Stimulated activated naive B cell treated with anti-CD40 and anti-IgM and Interleukin-4, amounts not matched to agents 10 μg/mL and 1 μg/mL and 100 μg/mL, for 72 hours (primary cell): ENCODE measurements around the gene BCAS4.
A peak's percentile ranks its signal among the peaks of the same experiment; 100 is the strongest.
"Not testable (repeated sequence)": the region's sequence is repeated elsewhere in the genome, so short reads cannot be mapped to it uniquely, and the experiment has no call there.

ENCODE experiments used
- ATAC-seq, 2 donors: fragments of 150-1000 bp; cut with Tn5 transposase; replicated peaks; 2 replicates each; pipeline ENCODE4 v1.10.0; 2021; ENCODE audit warnings: moderate library complexity in 1 of 2
- DNase-seq: peaks from one replicate; pipeline ENCODE4 v3.0.0; 2021
- H3K27ac Mint-ChIP-seq: one replicate; pipeline ENCODE4 v1.8.0; 2022; ENCODE audit warnings: mild to moderate bottlenecking, mixed read lengths
- H3K27me3 Mint-ChIP-seq, 2 donors: one replicate each; pipeline ENCODE4 v1.8.0; 2022; ENCODE audit warnings: mixed read lengths in 2 of 2
- H3K36me3 Mint-ChIP-seq, 2 donors: one replicate each; pipeline ENCODE4 v1.8.0; 2022; ENCODE audit warnings: mixed read lengths in 2 of 2, mild to moderate bottlenecking in 1 of 2
- H3K4me1 Mint-ChIP-seq, 2 donors: one replicate each; pipeline ENCODE4 v1.8.0; 2022; ENCODE audit warnings: mixed read lengths in 2 of 2, mild to moderate bottlenecking in 1 of 2
- H3K4me3 Mint-ChIP-seq, 2 donors: one replicate each; pipeline ENCODE4 v1.8.0; 2022; ENCODE audit warnings: mild to moderate bottlenecking in 2 of 2, mixed read lengths in 2 of 2, moderate library complexity in 1 of 2
- H3K9me3 Mint-ChIP-seq, 2 donors: one replicate each; pipeline ENCODE4 v1.8.0; 2022; ENCODE audit warnings: mixed read lengths in 2 of 2, mild to moderate bottlenecking in 1 of 2

BCAS4 gene

DNA sequence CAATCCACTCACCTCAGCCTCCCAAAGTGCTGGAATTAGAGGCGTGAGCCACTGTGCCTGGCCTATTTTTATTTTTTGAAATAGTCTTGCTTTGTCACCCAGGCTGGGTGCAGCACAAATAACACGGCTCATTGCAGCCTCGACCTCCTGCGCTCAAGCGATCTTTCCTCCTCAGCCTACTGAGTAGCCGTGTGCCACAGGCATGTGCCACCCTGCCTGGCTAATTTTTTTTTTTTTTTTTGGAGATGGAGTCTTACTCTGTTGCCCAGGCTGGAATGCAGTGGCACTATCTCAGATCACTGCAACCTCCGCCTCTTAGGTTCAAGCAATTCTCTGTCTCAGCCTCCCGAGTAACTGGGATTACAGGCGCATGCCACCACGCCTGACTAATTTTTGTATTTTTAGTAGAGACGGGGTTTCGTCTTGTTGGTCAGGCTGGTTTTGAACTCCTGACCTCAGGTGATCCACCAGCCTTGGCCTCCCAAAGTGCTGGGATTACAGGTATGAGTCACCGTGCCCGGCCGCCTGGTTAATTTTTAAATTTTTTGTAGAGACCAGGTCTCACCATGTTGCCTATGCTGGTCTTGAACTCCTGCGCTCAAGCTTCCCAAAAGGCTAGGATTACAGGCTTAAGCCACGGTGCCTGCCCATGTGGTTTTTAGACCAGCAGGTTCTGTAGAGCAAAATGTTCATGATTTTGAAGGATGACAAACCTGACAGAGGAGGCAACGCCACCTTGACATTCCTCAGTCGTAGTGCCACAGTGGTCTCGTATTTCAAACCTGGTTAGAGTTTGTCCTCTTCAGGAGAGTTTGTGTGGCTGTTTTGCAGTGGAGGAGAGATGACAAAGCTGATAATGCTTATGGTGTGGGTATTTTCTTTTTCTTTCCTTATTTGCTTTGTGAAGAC is 31.1 kb upstream of the BCAS4 start:
- not testable (repeated sequence) for H3K36me3 Mint-ChIP-seq

DNA sequence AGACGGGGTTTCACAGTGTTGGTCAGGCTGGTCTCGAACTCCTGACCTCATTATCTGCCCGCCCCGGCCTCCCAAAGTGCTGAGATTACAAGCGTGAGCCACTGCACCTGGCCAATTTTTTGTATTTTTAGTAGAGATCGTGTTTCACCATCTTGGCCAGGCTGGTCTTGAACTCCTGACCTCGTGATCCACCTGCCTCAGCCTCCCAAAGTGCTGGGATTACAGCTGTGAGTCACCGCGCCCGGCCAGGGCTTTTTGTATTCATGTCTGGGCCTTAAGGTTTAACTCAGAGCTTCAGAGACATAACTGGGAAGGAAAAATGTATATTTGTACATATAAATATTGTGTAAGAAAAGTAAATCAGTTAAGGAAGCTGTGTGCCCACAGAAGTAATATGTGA is 29.6 kb upstream of the BCAS4 start:
- not testable (repeated sequence) for H3K9me3 Mint-ChIP-seq, ATAC-seq, H3K4me3 Mint-ChIP-seq, H3K27ac Mint-ChIP-seq, DNase-seq, H3K4me1 Mint-ChIP-seq, H3K36me3 Mint-ChIP-seq
- peaks cover 4 to 22% of the 10 kb centered on the region in 2 donors for H3K27me3 Mint-ChIP-seq

More for the DNA sequence above, 31.1 kb upstream of the BCAS4 start:
- not testable (repeated sequence) for H3K27ac Mint-ChIP-seq, H3K9me3 Mint-ChIP-seq, H3K4me3 Mint-ChIP-seq, H3K4me1 Mint-ChIP-seq, ATAC-seq, DNase-seq
- peaks cover 4 to 22% of the 10 kb centered on the region in 2 donors for H3K27me3 Mint-ChIP-seq

DNA sequence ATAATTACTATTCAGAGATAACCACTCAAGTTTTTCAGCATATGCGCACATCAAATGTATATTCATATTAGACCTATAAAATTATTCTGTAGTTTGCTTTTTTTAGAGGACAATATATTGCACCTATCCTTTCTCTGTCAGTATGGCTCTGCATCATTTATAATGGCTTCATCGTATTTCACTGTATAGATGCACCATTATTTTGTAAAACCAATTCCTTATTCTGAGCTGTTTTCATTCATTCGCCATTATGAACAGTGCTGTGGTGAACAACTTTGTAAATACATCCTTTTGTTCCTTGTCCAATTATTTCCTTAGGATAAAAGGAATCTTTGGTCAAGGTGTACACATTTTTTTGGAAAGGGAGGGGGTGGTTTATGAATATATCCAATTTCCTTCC is 29.2 kb upstream of the BCAS4 start:
- DNase-seq = no peak
- Mint-ChIP-seq H3K27me3 (peaks cover 4 to 22% of the 10 kb centered on the region in 2 donors), H3K27ac (no peak overlapping the region), H3K36me3 (no peaks in the 10 kb centered on the region), H3K9me3 (no peaks in the 10 kb centered on the region), H3K4me3 (no peak overlapping the region), H3K4me1 (no peaks in the 10 kb centered on the region)
- ATAC-seq = no peak

DNA sequence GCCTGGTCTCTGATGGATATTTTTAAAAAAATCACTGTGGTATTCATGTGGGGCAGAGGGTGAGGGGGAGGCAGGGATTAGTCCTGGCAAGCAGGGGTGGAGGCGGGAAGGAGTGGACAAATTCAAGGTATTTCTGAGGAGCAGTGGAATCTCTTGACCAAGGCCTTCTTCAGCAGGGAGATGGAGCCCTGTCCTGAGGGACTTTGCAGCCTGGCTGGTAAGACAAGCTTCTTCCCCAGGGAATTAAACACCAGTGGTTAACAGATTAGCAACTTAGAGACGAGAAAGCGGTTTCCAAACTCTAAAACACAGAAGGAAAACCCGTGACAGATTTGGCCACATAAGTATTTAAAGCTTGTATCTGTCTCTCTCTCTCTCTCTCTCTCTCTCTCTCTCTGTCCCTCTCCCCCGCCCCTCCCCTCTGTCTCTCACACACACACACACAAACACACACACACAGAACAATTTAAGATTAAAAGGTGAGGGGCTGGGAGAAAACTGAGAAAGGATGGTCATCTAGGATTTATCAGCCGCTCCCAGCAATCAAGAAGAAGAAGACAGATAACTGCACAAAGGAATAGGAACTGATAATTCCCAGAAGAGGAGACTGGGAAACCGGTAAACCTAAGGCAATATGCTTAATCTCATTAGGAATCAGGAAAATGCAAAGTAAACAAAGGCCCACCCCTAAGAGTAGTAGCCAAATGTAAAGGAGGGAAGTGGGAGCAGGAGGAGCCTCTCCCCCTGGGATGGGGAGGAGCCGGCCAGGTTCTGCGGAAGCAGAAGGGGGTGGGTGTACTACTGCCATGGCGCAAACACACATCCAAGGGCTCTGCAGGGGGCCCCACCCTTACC is 27.7 kb upstream of the BCAS4 start:
- H3K27ac Mint-ChIP-seq, H3K36me3 Mint-ChIP-seq, DNase-seq, H3K9me3 Mint-ChIP-seq, H3K4me3 Mint-ChIP-seq, ATAC-seq, H3K4me1 Mint-ChIP-seq: not testable (repeated sequence)
- H3K27me3 Mint-ChIP-seq = peaks cover 4 to 22% of the 10 kb centered on the region in 2 donors

DNA sequence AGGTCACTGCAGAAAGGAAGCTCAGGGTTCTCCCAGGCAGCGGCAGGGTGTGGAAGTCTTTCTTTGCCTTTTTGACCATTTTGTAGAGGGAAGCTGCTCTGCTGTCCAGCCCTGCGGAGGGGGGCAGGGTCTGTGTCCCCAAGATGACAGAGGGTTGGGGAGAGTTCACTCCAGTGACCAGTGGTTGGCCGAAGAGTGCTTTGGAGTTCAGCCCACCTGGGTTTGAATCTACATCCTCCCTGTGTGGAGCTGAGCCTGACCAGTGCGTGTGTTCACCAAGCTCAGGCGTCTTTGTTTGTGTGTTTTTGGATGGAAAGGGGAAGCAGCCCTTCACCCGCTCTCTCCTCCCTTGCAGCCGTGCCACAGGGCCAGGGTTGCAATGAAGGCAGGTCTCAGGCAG is 25.9 kb upstream of the BCAS4 start:
- H3K4me3 Mint-ChIP-seq, DNase-seq, H3K27ac Mint-ChIP-seq, H3K9me3 Mint-ChIP-seq, H3K36me3 Mint-ChIP-seq, H3K4me1 Mint-ChIP-seq: not testable (repeated sequence)
- peaks cover 4 to 16% of the 10 kb centered on the region in 2 donors for H3K27me3 Mint-ChIP-seq
- ATAC-seq = peak in 1 of 2 donors; percentile 27

DNA sequence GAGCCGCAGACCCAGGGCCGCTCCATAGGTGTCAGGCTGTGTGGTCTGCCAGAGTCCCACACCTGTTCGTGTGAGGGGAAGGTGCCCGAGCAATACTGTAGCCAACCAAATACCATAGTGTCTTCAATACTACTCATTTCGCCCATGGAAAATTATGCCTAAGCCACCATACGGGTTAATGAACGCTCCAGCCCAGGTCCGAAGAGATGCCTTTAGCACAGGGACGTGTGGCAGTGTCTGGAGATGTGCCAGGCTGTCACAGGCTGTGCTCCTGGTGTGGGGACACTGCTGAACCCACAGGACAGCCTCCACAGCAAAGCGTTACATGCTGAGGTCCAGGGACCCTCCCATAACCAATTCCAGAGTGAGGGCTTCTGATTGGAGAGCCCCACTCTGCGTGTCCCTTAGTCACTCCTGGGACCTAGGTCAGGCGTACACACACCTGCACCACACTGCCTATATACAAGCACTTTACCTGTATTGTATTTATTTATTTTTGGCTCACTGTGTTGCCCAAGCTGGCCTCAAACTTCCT is 25.2 kb upstream of the BCAS4 start:
- ATAC-seq, H3K4me1 Mint-ChIP-seq: not testable (repeated sequence)

DNA sequence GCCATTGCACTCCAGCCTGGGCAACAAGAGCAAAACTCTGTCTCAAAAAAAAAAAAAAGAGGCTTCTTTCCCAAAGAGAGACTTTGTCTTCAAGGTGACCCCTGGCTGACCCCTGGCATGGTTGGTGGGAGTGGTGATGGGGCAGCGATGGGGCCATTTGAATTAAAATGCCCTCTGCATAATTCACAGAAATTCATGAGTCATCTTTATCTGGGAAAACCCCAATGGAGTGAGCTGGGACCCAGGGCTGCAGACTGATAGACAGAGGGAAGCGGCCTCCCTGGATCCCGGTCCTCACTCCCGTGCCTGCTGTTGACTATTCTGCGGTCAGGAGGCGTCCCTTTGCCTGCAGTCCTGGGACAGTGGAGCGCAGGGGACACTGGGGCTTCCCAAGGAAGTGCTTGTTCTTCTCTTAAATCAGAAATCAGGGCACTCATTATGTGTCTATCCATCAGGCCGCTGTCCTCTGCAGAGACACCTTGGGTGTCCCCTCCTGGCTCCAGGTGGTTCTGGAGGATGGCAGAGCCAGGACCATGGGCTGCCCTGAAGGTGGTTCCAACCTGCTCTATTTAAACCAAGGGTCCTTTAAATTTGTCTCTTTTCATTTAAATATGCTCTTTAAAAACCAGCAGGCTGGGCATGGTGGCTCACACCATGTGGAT is 23.3 kb upstream of the BCAS4 start:
- not testable (repeated sequence) for DNase-seq

More for the DNA sequence above, 25.2 kb upstream of the BCAS4 start:
- not testable (repeated sequence) for H3K36me3 Mint-ChIP-seq, H3K4me3 Mint-ChIP-seq, H3K9me3 Mint-ChIP-seq, H3K27ac Mint-ChIP-seq, DNase-seq
- H3K27me3 Mint-ChIP-seq = peaks cover 4 to 16% of the 10 kb centered on the region in 2 donors

DNA sequence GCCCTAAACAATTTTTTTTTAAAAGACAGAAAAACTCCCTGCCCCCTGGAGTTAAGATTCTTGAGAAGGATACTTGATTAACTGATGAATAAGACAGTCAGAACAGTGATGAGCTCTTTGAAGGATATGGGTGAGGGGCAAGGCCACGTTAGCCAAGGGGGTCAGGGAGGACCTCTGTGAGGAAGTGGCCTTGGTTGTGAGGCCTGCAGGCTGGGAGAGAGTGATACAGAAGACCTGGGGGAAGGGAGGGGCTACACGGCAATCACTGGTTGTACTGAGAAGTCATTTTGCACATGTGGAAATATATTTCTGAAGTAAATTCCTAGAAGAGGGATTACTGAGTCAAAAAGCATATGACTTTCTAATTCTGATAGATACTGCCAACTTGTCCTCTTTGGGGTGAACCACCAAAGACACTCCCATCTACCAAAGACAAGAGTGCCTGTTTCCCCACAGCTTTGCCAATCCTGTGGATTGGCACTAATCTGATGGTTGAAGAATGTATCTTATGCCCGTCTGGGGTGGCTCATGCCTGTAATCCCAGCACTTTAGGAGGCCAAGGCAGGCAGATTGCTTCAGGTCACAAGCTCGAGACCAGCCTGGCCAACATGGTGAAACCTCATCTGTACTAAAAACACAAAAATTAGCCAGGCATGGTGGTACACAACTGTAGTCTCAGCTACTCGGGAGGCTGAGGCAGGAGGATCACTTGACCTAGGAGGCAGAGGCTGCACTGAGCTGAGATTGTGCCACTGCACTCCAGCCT is 22.3 kb upstream of the BCAS4 start:
- Mint-ChIP-seq H3K27ac (no peak overlapping the region), H3K36me3 (no peaks in the 10 kb centered on the region), H3K4me1 (peaks cover 0 to 8% of the 10 kb centered on the region in 2 donors), H3K9me3 (no peaks in the 10 kb centered on the region), H3K4me3 (no peak overlapping the region), H3K27me3 (peaks cover 4 to 8% of the 10 kb centered on the region in 2 donors)
- ATAC-seq (no peak), DNase-seq (no peak)

More for the DNA sequence above, 23.3 kb upstream of the BCAS4 start:
- not testable (repeated sequence) for H3K27ac Mint-ChIP-seq, H3K4me3 Mint-ChIP-seq, H3K4me1 Mint-ChIP-seq, H3K9me3 Mint-ChIP-seq, ATAC-seq, H3K36me3 Mint-ChIP-seq
- H3K27me3 Mint-ChIP-seq = peaks cover 6 to 14% of the 10 kb centered on the region in 2 donors

DNA sequence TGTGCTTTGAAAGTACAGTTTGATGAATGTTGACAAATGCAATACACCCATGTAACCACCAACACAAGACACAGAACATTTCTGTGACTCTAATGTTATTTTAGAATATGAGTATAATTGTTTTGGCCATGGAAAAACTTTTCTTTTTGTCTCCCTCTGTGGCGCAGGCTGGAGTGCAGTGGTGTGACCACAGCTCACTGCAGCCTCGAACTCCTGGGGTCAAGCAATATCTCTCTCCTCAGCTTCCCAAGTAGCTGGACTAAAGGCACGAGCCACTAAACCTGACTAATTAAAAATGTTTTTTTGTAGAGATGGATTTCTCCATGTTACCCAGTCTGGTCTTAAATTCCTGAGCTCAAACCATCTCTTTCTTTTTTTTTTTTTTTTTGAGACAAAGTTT is 20.3 kb upstream of the BCAS4 start:
- ATAC-seq (no peak), DNase-seq (no peak)
- Mint-ChIP-seq H3K4me3 (no peak overlapping the region), H3K4me1 (peaks cover 0 to 8% of the 10 kb centered on the region in 2 donors), H3K9me3 (no peaks in the 10 kb centered on the region), H3K27me3 (peaks cover 4 to 6% of the 10 kb centered on the region in 2 donors), H3K36me3 (no peaks in the 10 kb centered on the region), H3K27ac (no peak overlapping the region)

DNA sequence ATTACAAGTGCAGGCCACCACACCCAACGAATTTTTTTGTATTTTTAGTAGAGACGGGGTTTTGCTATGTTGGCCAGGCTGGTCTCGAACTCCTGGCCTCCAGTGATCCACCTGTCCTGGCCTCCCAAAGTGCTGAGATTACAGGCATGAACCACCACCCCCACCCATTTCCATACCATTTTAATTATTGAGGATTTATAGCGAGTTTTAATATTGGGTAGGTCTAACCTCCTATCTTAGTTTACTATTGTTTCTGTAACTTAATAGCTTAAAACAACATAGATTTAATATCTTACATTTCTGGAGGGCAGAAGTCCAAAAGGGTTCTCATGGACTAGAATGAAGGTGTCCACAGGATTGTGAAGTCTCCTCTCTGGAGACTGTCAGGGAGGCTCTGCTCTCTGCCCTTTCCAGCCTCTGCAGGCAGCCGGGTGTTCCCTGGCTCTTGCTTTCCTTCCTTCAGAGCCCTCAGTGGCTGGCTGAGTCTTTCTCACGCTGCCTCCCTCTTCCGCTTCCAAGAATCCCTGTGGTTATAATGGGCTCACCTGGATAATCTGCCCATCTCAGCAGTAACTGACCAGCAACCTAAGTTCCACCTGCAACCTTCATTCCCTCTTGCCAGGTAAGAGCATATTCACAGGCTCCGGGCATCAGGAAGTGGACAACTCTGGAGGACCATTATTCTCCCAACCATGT is 18.6 kb upstream of the BCAS4 start:
- H3K4me1 Mint-ChIP-seq = peaks cover 0 to 5% of the 10 kb centered on the region in 2 donors
- H3K9me3 Mint-ChIP-seq = no peaks in the 10 kb centered on the region
- ATAC-seq (no peak), DNase-seq (no peak)
- peaks cover 4 to 11% of the 10 kb centered on the region in 2 donors for H3K27me3 Mint-ChIP-seq
- H3K36me3 Mint-ChIP-seq = no peaks in the 10 kb centered on the region
- no peak overlapping the region for H3K27ac Mint-ChIP-seq
- H3K4me3 Mint-ChIP-seq = no peak overlapping the region

DNA sequence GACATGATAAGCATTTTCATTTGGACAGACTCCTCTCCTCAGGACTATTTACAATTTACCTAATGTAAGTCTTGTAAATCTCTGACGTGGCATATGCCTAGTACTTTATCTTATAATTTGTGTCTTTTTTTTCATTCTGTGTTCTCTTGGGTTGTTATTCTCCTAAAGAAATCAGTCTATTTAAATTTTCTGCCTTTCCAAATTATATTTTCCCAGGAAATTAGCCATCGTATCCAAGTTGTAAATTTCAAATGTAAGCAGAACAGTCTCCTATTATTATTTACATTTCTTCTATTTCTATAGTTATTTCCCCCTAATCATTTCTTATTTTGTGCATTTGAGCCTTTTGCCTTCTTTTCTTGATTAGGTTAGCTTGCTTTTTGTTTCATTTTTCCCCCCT is 17.5 kb upstream of the BCAS4 start:
- Mint-ChIP-seq H3K27ac (no peak overlapping the region), H3K9me3 (no peaks in the 10 kb centered on the region), H3K27me3 (peaks cover 4 to 17% of the 10 kb centered on the region in 2 donors), H3K36me3 (no peaks in the 10 kb centered on the region), H3K4me1 (no peaks in the 10 kb centered on the region), H3K4me3 (no peak overlapping the region)
- ATAC-seq (no peak), DNase-seq (no peak)

DNA sequence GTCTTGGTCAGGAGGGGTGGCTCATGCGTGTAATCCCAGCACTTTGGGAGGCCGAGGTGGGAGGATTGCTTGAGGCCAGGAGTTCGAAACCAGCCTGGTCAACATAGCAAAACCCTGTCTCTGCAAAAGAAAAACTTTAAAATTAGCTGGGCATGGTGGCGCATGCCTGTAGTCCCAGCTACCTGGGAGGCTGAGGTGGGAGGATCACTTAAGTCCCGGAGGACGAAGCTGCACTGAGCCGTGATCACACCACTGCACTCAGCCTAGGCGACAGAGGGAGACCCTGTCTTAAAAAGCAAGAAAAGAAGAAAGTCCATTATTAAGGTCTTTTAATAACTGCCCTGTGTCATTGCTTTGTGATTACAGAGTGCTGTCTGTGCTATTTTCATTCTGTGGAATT is 15.9 kb upstream of the BCAS4 start:
- ATAC-seq, H3K4me3 Mint-ChIP-seq, H3K9me3 Mint-ChIP-seq, H3K36me3 Mint-ChIP-seq, H3K4me1 Mint-ChIP-seq, H3K27ac Mint-ChIP-seq, DNase-seq: not testable (repeated sequence)
- peaks cover 4 to 17% of the 10 kb centered on the region in 2 donors for H3K27me3 Mint-ChIP-seq

DNA sequence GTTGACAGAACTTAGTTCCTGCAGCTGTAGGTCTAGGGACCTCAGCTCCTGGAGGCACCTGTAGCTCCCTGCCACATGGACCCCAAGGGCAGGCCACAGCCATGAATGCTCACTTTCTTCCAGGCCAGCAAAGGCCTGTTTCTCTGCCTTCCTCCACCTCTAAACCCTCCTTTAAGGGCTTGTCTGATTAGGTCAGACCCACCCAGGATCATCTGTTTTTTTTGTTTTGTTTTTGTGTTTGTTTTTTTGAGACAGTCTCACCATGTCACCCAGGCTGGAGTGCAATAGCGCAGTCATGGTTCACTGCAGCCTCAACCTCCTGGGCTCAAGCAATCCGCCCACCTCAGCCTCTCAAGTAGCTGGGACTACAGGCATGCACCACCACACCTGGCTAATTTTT is 11.5 kb upstream of the BCAS4 start:
- Mint-ChIP-seq H3K4me3 (no peak overlapping the region), H3K4me1 (no peaks in the 10 kb centered on the region), H3K36me3 (no peaks in the 10 kb centered on the region), H3K27me3 (peaks cover 0 to 15% of the 10 kb centered on the region in 2 donors), H3K9me3 (no peaks in the 10 kb centered on the region), H3K27ac (peak overlapping the region; percentile 51)
- ATAC-seq (no peak), DNase-seq (no peak)
